GM15510 (cell line): ENCODE data around the gene CLEC4G.

ENCODE experiments used
- POLR2A ChIP-seq: IDR thresholded peaks from 3 replicates; pipeline ENCODE4 v1.6.1; 2011; ENCODE audit warnings: borderline replicate concordance; ENCODE audit not compliant: insufficient read length; ENCODE audit errors: extremely low read depth

The CLEC4G gene

DNA sequence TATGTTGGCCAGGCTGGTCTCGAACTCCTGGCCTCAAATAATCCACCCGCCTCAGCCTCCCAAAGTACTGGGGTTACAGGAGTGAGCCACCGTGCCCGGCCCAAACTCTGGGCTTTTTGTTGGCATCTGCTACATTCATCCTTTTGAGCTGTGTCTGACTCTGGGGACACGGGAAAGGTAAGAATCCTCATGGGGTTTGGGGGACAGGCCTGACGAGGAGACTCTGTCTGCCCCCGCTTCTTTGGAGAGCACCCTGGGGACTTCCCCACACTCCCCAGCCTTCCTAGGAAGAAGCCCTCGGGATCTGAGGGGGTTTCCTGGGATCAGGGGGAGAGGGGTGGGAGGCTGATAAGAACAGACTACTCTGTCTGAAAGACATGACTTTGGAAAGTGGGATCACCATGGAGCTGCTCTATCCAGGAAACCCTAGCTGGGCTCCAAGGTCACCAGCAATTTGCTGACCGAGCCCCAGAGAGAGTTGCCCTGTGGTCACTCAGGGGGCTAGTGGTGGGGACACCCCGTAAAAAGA, 21.9 kb downstream of the CLEC4G start:
- TF ChIP-seq POLR2A = no peak

DNA sequence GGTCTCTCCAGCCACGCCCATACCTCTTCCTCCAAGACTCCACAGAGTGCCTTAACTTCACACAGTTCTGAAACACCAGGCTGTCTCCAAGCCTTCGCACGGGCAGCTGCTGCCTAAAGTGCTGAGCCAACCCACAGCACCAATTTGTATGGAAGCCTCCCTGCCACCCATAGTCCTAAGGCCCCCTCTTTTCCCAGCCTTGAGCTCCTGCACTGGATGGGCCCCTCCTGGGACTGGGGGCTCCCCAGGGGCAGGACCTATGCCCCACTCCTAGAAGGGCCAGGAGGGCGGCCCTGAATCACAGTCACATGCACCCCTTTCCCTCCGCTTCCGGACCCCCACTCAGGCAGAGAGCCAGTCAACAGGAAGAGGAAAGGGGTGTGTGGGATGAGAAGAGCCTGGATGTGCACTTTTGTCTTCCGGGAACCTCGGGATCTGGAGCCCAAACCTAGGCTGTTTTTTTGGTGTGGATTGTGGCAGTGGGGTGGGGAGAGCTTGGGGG, 24.9 kb downstream of the CLEC4G start:
- no peak for TF ChIP-seq POLR2A

DNA sequence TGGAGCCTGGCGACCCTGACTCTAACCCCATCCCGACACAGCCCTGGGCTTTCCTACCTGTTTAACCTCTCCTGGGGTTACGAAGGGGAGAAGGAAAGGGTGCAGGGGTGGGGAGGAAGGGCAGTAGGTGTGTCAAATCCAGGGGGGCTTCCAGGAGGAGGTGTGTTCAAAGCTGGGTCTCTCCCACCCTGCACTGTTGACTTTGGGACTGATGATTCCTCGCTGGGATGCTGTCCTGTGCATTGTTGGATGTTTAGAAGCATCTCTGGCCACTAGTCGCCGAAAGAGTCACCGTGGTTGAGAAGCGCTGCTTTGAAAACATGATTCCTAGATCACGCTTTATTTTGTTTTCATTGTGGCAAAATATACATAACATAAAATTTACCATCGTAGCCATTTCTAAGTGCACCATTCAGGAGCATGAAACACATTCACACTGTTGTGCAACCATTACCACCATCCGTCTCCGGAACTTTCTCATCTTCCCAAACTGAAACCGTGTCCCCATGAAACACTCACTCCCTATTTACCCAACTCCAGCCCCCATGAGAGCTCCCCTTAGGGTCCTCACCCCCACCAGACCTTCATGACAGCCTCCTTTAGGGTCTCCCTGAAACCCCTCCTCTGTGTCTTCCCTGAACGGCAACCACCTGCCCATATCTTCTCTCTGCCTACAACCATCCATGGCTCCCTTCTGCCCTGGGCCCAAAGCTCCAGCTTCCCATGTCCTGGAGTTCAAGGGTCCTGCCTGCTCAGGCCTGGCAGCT, 25.5 kb downstream of the CLEC4G start:
- no peak for TF ChIP-seq POLR2A

- TF ChIP-seq POLR2A = no peak
Measured at GRCh38 chr19:7705387-7706187, 26.3 kb downstream of the CLEC4G start.

- no peak for TF ChIP-seq POLR2A
Measured at GRCh38 chr19:7704280-7705060, 27.4 kb downstream of the CLEC4G start.

- no peak for TF ChIP-seq POLR2A
Measured at GRCh38 chr19:7703332-7703731, 28.6 kb downstream of the CLEC4G start.

GRCh38 chr19:7701654-7702457, 30.1 kb downstream of the CLEC4G start, which contains the start of gene FCER2:
Gene FCER2, minus strand, starts transcription at chr19:7702131. Its CDS starts 2,371 bp downstream, at chr19:7699760.
- peak; percentile 19 for TF ChIP-seq POLR2A

- no peak for TF ChIP-seq POLR2A
Measured at GRCh38 chr19:7701049-7701653, 30.8 kb downstream of the CLEC4G start.

GRCh38 chr19:7699417-7700401, 32.2 kb downstream of the CLEC4G start:
- TF ChIP-seq POLR2A = no peak

DNA sequence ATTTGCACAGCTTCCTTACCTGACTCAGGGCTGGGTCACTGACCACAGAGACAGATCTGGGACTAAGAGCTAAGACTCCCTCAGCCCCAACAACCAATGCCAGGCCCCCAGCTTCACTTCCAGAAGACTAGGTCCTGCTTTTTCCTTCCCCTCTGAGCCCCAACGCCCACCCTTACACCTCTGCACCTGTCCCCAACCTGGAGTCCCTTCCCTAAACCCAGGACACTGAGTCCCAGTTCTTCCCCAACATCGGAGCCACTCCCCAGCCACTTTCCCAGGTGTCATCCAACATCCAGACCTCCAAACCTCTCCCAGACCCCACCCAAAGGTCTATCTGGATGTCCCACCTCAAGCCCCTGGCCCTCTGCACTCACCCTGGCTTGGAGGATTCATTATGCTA, 32.9 kb downstream of the CLEC4G start:
- TF ChIP-seq POLR2A = no peak

- TF ChIP-seq POLR2A = no peak
Measured at GRCh38 chr19:7698583-7698982, 33.3 kb downstream of the CLEC4G start.

DNA sequence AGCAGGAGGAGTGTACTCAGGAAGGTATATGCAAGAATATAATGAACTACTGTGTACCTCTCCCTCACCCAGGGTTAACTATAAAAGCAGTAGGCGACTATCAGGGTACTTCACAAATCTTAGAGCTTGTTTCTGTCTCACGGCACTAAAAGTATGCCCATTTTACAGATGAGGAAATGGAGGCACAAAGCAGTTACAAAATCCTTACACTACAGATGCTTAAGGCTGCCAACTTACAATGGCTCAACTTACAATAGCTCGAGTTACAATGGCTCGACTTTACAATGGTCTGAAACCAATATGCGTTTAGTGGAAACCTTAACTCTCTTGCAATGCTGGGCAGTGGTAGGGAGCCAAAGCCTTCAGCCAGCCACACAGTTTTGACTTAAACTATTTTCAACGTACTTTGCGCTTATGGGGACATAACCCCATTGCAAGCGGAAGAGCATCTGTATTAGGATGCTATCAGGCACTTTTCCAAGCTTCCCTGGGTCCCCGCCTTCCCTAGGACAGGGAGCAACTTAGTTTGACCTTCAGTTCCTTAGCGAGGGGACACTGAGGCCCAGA, 34.1 kb downstream of the CLEC4G start:
- TF ChIP-seq POLR2A = no peak

GRCh38 chr19:7694499-7694898, 37.4 kb downstream of the CLEC4G start:
- no peak for TF ChIP-seq POLR2A
